Measurements from ENCODE around the gene UBA52. TPM values are rescaled to one million over a fixed set of nuclear protein-coding genes. Genes with fewer than 3 reads are reported as not detected.

The UBA52 gene
- total RNA-seq, 2 donors from 2014 or later: 991 to 1,174 TPM

- Histone ChIP-seq H3K9ac (ENCODE audit: low read depth in 2 of 2, low read length in 2 of 2) (no peak overlapping the region), H3K9me3 (no peaks in the 10 kb centered on the region), H3K27ac (no peak overlapping the region), H3K4me1 (no peaks in the 10 kb centered on the region), H3K4me3 (no peak overlapping the region), H3K36me3 (no peaks in the 10 kb centered on the region), H3K27me3 (no peaks in the 10 kb centered on the region)
- TF ChIP-seq CTCF (IDR thresholded peaks at IDR 0.05): no peak
- intact Hi-C loops (cut with DNase I): no loop called here
- no peak for DNase-seq
These were observed 49.2 kb downstream of the UBA52 start for GRCh38 chr19:18620902-18621301.

- no peak overlapping the region for H3K9ac ChIP-seq (ENCODE audit: low read depth in 2 of 2, low read length in 2 of 2)
- H3K4me1 ChIP-seq: no peaks in the 10 kb centered on the region
- no peaks in the 10 kb centered on the region for H3K27me3 ChIP-seq
- DNase-seq: no peak
- no peak for TF ChIP-seq CTCF (IDR thresholded peaks at IDR 0.05)
- no peaks in the 10 kb centered on the region for H3K36me3 ChIP-seq
- intact Hi-C loops (cut with DNase I): no loop called here
- no peak overlapping the region for H3K27ac ChIP-seq
- H3K9me3 ChIP-seq: no peaks in the 10 kb centered on the region
- no peak overlapping the region for H3K4me3 ChIP-seq
These were observed 55.2 kb downstream of the UBA52 start for GRCh38 chr19:18626906-18627305.

Other genes with a start within 250 kb of the UBA52 start
- 100 to 1,000 TPM; 128 to 308 TPM for gene LSM4, start 248.8 kb upstream of the UBA52 start, total RNA-seq
- gene PGPEP1, start 231.3 kb upstream of the UBA52 start, total RNA-seq: 10 to 100 TPM; 62.6 to 99.0 TPM
- 100 to 1,000 TPM; 120 to 159 TPM for gene GDF15, start 185.7 kb upstream of the UBA52 start, total RNA-seq
- gene LRRC25, start 174.2 kb upstream of the UBA52 start, total RNA-seq: 1 to 10 TPM; 1.4 to 3.9 TPM
- gene SSBP4, start 152.5 kb upstream of the UBA52 start, total RNA-seq: 10 to 100 TPM; 40.1 to 77.3 TPM
- gene ISYNA1, start 133.7 kb upstream of the UBA52 start, total RNA-seq: 10 to 100 TPM; 17.7 to 25.7 TPM
- 10 to 100 TPM; 16.3 to 18.6 TPM for gene ELL, start 49.8 kb upstream of the UBA52 start, total RNA-seq
- gene FKBP8, start 28.3 kb upstream of the UBA52 start, total RNA-seq: 100 to 1,000 TPM; 190 to 200 TPM
- gene KXD1, start 14.0 kb upstream of the UBA52 start, total RNA-seq: 10 to 100 TPM; 66.8 to 80.4 TPM
- 10 to 100 TPM; 46.7 to 79.6 TPM for gene REX1BD, start 16.9 kb downstream of the UBA52 start, total RNA-seq
- gene CRLF1, start 34.9 kb downstream of the UBA52 start, total RNA-seq: 1 to 10 TPM in 1 of 2 donors, under 1 TPM in 1; 0.84 to 1.6 TPM
- gene TMEM59L, start 41.0 kb downstream of the UBA52 start, total RNA-seq: 1 to 10 TPM in 1 of 2 donors, under 1 TPM in 1; 0.27 to 1.4 TPM
- gene KLHL26, start 65.2 kb downstream of the UBA52 start, total RNA-seq: 10 to 100 TPM in 1 of 2 donors, 1 to 10 TPM in 1; 7.3 to 14.7 TPM
- gene CRTC1, start 111.8 kb downstream of the UBA52 start, total RNA-seq: 10 to 100 TPM in 1 of 2 donors, 1 to 10 TPM in 1; 7.6 to 10.3 TPM
- gene COMP, start 219.4 kb downstream of the UBA52 start, total RNA-seq: under 1 TPM in 1 of 2 donors, not detected in 1; 0.13 TPM